IMR-90 (cell line): ENCODE results near the gene TMEM52B.

Experiments
- BHLHE40 ChIP-seq: fragments of 150-350 bp; IDR thresholded peaks from 2 replicates; pipeline ENCODE4 v1.6.1; 2016; ENCODE audit warnings: mild to moderate bottlenecking, low read depth, low read length
- CTCF ChIP-seq: conservative IDR thresholded peaks from 2 replicates; pipeline ENCODE4 v1.5.1; 2012; ENCODE audit warnings: mild to moderate bottlenecking, low read depth, low read length, improper control_type of control experiment
- ELK1 ChIP-seq: fragments of 150-350 bp; IDR thresholded peaks from 2 replicates; pipeline ENCODE4 v1.6.1; 2016; ENCODE audit warnings: low read depth, mild to moderate bottlenecking, low read length, moderate library complexity, borderline replicate concordance
- MAFK ChIP-seq: IDR thresholded peaks from 2 replicates; pipeline ENCODE4 v1.6.1; 2012; ENCODE audit warnings: low read depth, low read length, improper control_type of control experiment
- POLR2A ChIP-seq: IDR thresholded peaks from 2 replicates; pipeline ENCODE4 v1.6.1; 2012; ENCODE audit warnings: mild to moderate bottlenecking, low read depth, low read length
- RAD21 ChIP-seq: IDR thresholded peaks from 2 replicates; pipeline ENCODE4 v1.6.1; 2012; ENCODE audit warnings: low read length, improper control_type of control experiment
- RFX5 ChIP-seq: IDR thresholded peaks from 2 replicates; pipeline ENCODE4 v1.8.0; 2012; ENCODE audit warnings: low read depth, mild to moderate bottlenecking, low read length, moderate library complexity
- SMC3 ChIP-seq: fragments of 150-350 bp; IDR thresholded peaks from 2 replicates; pipeline ENCODE4 v1.6.1; 2016; ENCODE audit warnings: low read depth, mild to moderate bottlenecking, antibody characterized with exemption, low read length, moderate library complexity
- USF2 ChIP-seq: fragments of 150-350 bp; IDR thresholded peaks from 2 replicates; pipeline ENCODE4 v1.6.1; 2017; ENCODE audit warnings: mild to moderate bottlenecking, antibody characterized with exemption, low read length, low read depth

GRCh38 chr12:10207136-10207535, 28.3 kb downstream of the TMEM52B start:
- TF ChIP-seq CTCF, result no peak
- TF ChIP-seq POLR2A, result no peak
- no peak for TF ChIP-seq USF2
- TF ChIP-seq ELK1, result no peak
- TF ChIP-seq BHLHE40, result no peak
- TF ChIP-seq SMC3, result no peak
- TF ChIP-seq RFX5, result no peak
- TF ChIP-seq RAD21, result no peak
- TF ChIP-seq MAFK, result no peak
